Ureter (tissue), 1 donor: ENCODE data around the gene DRICH1. TPM values are rescaled to one million over a fixed set of nuclear protein-coding genes. Genes with fewer than 3 reads are reported as not detected.
"Not testable (repeated sequence)": the region's sequence is repeated elsewhere in the genome, so short reads cannot be mapped to it uniquely, and the experiment has no call there.

Experiments used
- DNase-seq: peaks from one replicate; pipeline ENCODE4 v3.0.0-alpha.2; 2020; ENCODE audit warnings: low spot score
- total RNA-seq: library from RNA; stranded (reverse); gene quantifications from one replicate; pipeline ENCODE4 v1.2.4, GENCODE V29; 2023
- donor health status: DM: yes; HTN: yes; CAD: no.

DRICH1 gene
- total RNA-seq, 1 donor from 2014 or later: 2.3 TPM

DNA sequence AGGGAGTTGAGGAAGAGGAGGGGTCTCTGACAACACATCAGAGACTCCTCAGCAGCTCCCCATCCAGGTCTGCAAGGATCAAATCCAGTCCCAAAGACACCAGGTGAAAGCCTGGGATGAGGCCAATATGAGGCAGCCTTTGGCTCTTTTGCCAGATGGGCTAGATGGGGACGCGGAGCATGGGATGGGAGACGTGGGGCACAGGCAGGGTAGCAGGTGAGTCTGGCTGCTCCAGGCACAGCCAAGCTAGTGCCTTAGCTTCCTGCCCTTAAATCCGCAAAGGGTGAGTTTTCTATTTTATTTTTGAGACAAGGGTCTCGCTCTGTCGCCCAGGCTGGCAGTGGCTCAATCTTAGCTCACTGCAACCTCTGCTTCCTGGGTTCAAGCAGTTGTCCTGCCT is 19.6 kb upstream of the DRICH1 start:
- DNase-seq: no peak

DNA sequence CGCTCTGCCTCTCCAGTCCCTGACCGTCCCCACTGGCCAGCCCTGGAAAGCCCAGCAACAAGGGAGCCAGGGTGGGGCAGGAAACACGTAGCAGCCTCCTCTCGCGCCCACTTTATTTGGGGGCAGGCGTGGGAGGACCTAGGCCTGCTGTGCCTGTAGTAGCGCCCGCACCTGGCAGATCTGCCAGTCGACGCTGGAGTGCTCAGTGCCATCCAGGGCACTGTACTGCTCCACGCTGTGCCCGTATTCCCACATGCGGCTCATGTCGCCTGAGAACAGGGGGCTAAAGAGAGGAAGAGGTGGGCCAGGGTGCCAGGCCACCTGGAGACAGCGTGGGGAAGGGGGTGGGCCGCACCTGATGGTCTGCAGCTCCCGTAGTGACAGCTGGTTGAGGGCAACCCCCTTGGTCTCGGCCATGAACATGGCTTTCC is 17.0 kb upstream of the DRICH1 start:
- no peak for DNase-seq

DNA sequence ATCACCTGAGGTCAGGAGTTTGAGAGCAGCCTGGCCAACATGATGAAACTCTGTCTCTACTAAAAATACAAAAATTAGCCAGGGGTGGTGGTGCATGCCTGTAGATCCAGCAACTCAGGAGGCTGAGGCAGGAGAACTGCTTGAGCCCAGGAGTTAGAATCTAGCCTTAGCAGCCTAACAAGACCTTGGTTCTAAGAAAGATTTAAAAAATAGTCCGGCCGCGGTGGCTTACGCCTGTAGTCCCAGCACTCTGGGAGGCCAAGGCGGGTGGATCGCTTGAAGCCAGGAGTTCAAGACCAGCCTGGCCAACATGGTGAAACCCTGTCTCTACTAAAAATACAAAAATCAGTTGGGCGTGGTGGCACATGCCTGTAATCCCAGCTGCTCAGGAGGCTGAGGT is 14.4 kb upstream of the DRICH1 start:
- DNase-seq: not testable (repeated sequence)

DNA sequence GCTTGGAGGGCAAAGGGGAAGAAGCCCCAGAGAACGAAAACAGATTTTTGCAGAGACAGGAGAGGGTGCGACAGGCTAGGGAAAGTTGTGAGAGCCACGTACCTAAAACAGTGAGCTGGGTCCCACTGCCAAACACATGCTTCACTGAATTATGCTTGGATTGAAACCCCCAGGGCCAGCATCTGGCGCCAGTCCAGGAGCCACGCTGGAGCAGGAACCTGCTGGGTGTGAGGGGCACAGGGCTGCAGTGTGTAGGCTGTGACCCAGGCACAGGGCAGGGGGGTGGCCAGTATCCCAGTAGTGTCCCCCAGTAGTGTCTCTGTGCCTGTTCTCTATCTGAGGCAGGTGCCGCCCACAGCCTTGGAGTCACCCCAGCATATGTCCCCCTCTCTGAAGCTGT is 8.1 kb upstream of the DRICH1 start:
- not testable (repeated sequence) for DNase-seq

DNA sequence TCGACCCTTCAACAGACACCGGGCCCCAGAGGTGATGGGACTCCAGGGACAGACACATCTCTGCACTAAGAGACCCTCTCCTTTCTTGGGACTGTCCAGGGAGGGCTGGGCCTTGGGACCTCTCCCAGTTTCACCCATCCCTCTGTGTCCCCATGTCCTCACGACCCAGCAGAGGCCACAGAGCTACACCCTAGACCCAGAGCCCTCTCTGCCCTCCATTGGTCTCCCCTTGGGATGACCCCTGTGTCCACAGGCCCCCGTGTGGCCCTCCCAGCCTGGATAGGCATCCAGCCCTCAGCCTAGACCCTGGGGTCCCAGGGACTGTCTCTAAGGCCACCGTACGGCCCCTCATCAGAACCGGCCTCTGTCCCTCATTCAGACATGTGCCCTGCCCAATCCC is 7.5 kb upstream of the DRICH1 start:
- DNase-seq: no peak

DNA sequence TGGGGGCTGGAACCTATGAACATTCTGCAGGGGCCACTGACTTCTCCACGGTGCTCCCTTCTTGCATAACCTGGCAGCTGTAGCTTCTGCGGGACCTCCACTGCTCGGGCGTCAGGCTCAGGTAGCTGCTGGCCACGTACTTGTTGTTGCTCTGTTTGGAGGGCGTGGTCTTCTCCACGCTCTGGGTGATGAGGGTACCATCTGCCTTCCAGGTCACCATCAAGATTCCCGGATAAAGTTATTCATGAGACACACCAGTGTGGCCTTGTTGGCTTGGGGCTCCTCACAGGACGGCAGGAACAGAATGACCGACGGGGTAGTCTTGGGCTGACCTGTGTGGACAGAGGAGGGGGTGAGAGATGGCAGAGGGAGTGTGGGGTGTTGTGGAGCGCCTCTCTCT is 6.5 kb upstream of the DRICH1 start:
- DNase-seq: no peak

- not testable (repeated sequence) for DNase-seq
Observed at GRCh38 chr22:23635291-23635690, 3.2 kb upstream of the DRICH1 start.

DNA sequence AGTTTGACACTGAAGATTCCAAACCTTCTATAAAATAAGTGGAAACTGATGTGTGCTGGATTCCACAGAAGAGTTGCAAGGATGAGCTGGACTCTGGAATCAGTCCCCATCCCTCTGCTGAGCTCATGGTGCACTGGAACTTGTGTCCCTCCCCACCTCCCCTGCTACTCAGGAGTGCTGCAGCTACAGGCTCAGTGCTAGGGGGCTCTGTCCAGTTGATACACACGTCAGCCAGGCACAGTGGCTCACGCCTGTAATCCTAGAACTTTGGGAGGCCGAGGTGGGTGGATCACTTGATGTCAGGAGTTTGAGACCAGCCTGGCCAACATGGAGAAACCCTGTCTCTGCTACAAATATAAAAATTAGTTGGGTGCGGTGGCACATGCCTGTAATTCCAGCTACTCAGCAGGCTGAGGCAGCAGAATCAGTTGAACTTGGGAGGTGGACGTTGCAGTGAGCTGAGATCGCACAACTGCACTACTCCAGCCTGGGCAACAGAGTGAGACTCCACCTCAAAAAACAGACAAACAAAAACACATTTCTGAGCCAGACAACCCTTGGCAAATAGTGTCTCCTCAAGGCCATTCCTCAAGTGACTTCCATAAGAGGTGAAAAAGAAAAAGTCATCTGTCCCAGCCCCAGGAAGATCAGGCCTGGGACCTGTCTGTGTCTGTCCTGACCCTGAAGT is 3.9 kb downstream of the DRICH1 start:
- DNase-seq: not testable (repeated sequence)

- not testable (repeated sequence) for DNase-seq
Observed at GRCh38 chr22:23627401-23628055, 4.6 kb downstream of the DRICH1 start.

DNA sequence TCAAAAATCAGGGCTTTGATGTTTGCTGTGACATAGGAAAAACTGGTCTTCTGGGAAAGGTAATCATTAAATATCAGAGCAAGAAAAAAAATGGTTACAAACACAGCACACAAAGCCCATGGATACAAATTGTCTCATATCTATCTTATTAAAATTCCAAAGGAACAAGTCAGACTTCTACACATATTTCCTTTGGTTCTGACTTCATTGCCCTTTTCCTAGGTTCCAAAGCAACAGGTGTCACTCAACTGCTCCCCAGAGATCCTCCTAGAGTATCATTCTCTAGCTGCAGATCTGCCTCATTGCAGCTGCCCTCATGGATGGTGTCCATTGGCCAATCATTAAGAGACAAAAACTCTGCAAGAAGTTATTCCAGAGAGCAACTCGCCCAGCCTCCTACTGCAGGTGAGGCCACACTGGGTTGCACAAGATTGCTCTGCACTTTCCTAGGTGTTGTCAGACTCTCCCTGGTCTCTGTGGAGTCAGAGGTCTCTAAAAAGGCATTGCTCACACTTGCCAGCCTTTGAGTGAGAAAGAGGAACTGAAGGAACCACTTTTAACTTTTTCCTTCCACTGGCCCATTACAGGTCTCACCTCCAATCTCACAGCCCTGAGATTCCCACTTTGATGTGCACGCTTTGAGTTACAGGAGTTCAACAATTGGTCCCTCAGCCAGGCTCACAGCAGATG is 5.7 kb downstream of the DRICH1 start:
- DNase-seq: no peak

DNA sequence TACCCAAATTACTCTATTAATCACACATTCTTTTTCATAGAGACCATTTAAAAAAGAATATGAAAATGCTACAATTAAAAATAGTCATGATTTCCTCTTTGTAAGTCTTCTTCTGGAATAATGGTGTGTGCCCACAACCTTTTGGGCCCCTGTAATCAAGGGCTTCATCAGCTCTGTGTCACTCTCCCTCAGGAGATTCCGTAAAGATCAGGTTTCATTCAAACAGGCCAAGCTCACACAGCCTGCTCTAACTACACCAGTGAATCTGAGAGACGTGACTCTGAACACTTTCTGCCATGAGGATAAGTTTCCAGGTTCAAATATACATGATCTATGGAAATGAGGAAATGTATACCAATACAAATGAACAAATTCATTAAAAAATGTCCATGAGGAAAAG is 9.5 kb downstream of the DRICH1 start:
- no peak for DNase-seq

DNA sequence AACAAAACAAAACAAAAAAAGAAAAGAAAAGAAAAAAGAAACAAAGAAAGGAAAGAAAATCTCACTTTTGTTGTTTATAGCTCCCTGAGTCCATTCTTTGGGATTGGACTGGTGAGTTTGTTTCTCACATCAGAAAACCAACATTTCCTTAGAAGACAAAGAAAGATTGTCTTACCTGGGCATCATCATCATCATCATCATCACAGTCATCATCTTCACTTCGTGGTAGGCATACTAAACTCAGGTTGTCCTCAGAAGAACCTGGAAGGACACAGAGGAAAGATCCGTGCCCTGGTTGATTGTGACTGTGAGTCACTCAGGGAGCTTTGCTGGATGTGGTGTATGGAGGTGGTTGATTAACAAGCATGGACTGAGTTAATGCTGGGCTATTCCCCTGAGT is 10.2 kb downstream of the DRICH1 start:
- DNase-seq: not testable (repeated sequence)

- DNase-seq: no peak
Observed at GRCh38 chr22:23621082-23621780, 10.9 kb downstream of the DRICH1 start.

DNA sequence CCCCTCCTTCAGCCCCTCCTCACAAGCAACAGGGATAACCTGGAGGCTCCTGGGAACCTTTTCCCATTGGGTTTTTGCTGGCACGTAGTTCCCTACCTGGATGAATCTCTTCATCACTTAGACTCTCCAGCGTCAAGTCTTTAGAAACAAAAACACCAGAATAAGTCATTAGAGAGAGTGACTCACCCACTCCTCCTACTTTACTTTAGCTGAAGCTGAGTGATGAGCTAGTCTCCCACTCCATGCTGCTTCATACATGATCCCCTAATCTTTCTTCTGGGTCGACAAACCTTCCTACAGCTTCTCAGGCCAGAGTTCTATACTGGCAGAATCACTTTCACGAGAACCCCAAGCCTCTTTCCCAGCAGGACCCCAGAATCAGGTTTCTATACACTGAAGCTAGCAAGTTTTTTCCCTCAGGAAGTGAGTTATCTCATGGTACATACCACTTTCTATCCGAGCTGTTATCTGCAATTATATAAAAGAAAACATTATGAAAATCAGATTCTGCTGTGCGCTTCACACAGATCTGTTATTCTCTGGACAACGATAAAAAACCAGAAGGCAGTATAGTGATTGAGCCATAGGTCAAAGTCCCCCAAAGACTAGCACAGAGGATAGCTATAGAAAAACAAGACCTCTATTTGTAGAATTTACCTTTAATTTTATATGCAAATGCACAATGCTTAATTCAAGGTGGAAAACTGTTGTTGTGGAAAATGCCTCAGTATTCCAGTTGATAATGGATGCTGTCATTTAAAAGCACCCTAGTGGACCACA is 18.7 kb downstream of the DRICH1 start:
- DNase-seq: no peak

DNA sequence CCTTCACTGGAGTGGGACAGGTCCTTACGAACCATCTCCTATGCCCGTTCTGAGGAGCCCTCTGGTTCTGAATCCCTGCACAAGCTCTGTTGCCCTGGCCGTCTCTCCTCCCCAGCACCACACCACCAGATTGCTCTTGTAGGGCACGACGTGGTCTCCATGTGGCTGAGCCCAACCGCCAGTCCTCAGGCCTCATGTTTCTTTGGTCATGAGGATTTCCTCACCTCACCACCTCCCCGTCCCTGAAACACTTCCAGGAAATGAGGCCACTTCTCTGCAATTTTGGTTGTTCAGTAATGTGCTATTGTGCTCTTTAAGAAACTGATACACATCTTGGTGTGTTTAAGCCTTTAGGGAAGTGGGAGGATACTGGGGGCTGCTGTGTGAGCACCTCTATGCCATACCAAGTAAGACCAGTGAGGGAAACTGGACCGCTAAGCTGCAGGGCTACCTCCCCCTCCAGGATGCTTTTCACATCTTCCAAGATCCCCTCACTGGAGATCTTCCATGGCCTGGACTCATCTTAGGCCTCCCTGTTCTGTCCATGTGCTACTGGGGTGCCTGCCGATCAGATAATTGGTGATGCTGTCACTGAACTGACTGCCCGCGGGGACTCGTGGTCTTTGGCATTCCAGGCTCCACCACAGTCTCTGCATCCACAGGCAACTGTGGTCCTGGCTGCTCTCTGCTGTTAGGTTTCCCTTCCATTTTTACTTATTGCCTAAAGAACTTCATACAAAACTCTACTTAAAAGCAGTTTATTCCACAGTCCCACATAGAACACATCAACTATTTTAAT is 21.9 kb downstream of the DRICH1 start:
- no peak for DNase-seq

DNA sequence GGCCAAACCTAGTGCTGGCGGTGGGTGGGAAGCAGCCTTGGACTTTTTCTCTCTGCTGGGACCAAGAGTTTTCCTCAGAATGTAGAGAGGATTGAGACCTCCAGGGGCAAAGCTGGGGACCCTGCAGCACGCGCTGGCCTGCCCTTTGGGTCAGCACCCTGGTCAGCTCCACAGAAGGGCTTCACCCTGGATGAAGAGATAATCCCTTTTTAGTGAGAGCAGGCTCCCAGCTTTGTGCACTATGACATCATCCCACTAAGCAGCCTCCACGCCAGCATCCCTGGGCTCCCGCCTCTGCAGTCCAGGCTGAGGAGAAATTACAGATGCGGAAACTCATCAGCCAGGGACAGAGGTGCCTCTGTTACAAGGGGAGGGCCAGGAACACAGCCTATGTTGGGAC is 23.5 kb downstream of the DRICH1 start:
- no peak for DNase-seq

- no peak for DNase-seq
Observed at GRCh38 chr22:23606204-23607131, 25.7 kb downstream of the DRICH1 start.

- DNase-seq: no peak
Observed at GRCh38 chr22:23604939-23605712, 27.0 kb downstream of the DRICH1 start.

GRCh38 chr22:23603266-23603665 is 28.9 kb downstream of the DRICH1 start:
- no peak for DNase-seq
